Measurements from ENCODE around the gene SEBOX. TPM values are rescaled to one million over a fixed set of nuclear protein-coding genes. Genes with fewer than 3 reads are reported as not detected.

SEBOX gene
- total RNA-seq, 2 donors from 2014 or later: not detected

- Histone ChIP-seq H3K36me3 (replicated peaks in 1 of 2; ENCODE audit: insufficient read depth in 1 of 2, low read depth in 2 of 2) (peaks cover 0 to 12% of the 10 kb centered on the region in 2 donors), H3K4me1 (peaks cover 34% of the 10 kb centered on the region), H3K9me3 (no peaks in the 10 kb centered on the region), H3K4me3 (peak overlapping the region; percentile 50 to 51), H3K27me3 (no peaks in the 10 kb centered on the region), H3K27ac (peak overlapping the region; percentile 66 to 85 (median 79))
- TF ChIP-seq POLR2A (IDR thresholded peaks at IDR 0.05): peak; percentile 69 to 88 (median 85)
- TF ChIP-seq CTCF (IDR thresholded peaks at IDR 0.05): peak in 2 of 7 experiments; percentile 5 to 14
- ATAC-seq (peak; percentile 96), DNase-seq (peak; percentile 90 to 93 (median 93))
- intact Hi-C loops (cut with DNase I): no loop called here
- WGBS, 2 donors: 2 to 22% methylated on average over 12 to 56 of the region's 56 CpGs
These were observed 19.5 kb upstream of the SEBOX start for GRCh38 chr17:28384281-28385036.

GRCh38 chr17:28381141-28381825, 16.3 kb upstream of the SEBOX start:
- H3K9me3 ChIP-seq: no peaks in the 10 kb centered on the region
- intact Hi-C loops (cut with DNase I): no loop called here
- 36 to 49% methylated on average over 35 to 41 of the region's 72 CpGs for WGBS, 2 donors
- ATAC-seq: no peak
- TF ChIP-seq POLR2A (IDR thresholded peaks at IDR 0.05) (no peak), CTCF (IDR thresholded peaks at IDR 0.05) (no peak)
- H3K27me3 ChIP-seq: no peaks in the 10 kb centered on the region
- no peak overlapping the region for H3K27ac ChIP-seq
- peaks cover 29% of the 10 kb centered on the region for H3K4me1 ChIP-seq
- no peaks in the 10 kb centered on the region for H3K36me3 ChIP-seq (replicated peaks in 1 of 2; ENCODE audit: insufficient read depth in 1 of 2, low read depth in 2 of 2)
- no peak for DNase-seq
- H3K4me3 ChIP-seq: no peak overlapping the region

GRCh38 chr17:28379814-28380801, 15.1 kb upstream of the SEBOX start:
- no peak overlapping the region for H3K4me3 ChIP-seq
- peaks cover 23% of the 10 kb centered on the region for H3K4me1 ChIP-seq
- DNase-seq: no peak
- H3K36me3 ChIP-seq (replicated peaks in 1 of 2; ENCODE audit: insufficient read depth in 1 of 2, low read depth in 2 of 2): no peaks in the 10 kb centered on the region
- 69 to 70% methylated on average over 10 of the region's 10 CpGs for WGBS, 2 donors
- no peak for ATAC-seq
- no peaks in the 10 kb centered on the region for H3K9me3 ChIP-seq
- intact Hi-C loops (cut with DNase I): no loop called here
- H3K27ac ChIP-seq: no peak overlapping the region
- TF ChIP-seq CTCF (IDR thresholded peaks at IDR 0.05) (no peak), POLR2A (IDR thresholded peaks at IDR 0.05) (no peak)
- no peaks in the 10 kb centered on the region for H3K27me3 ChIP-seq

GRCh38 chr17:28372945-28373274, 7.9 kb upstream of the SEBOX start:
- Histone ChIP-seq H3K4me1 (peaks cover 40% of the 10 kb centered on the region), H3K9me3 (no peaks in the 10 kb centered on the region), H3K27ac (no peak overlapping the region), H3K4me3 (no peak overlapping the region), H3K27me3 (no peaks in the 10 kb centered on the region), H3K36me3 (replicated peaks in 1 of 2; ENCODE audit: insufficient read depth in 1 of 2, low read depth in 2 of 2) (no peaks in the 10 kb centered on the region)
- intact Hi-C loops (cut with DNase I): no loop called here
- DNase-seq (no peak), ATAC-seq (no peak)
- TF ChIP-seq CTCF (IDR thresholded peaks at IDR 0.05) (no peak), POLR2A (IDR thresholded peaks at IDR 0.05) (no peak)
- WGBS, 2 donors: 79 to 91% methylated on average over 6 of the region's 6 CpGs
